HepG2 (cell line): ENCODE results near the gene SUPT4H1. TPM values are rescaled to one million over a fixed set of nuclear protein-coding genes. Genes with fewer than 3 reads are reported as not detected.

Source experiments
- HNRNPK ChIP-seq: fragments of 200-400 bp; formaldehyde crosslinking; IDR thresholded peaks from 2 replicates; pipeline ENCODE4 v1.6.1; 2018; ENCODE audit warnings: low read length, low read depth, moderate library complexity, mild to moderate bottlenecking; ENCODE audit not compliant: poor library complexity, severe bottlenecking
- KLF12 ChIP-seq: sonication (generic); formaldehyde crosslinking; IDR thresholded peaks from 2 replicates; pipeline ENCODE4 v1.4.0; 2020; ENCODE audit warnings: missing genetic modification reagents, borderline replicate concordance
- MED8 ChIP-seq: sonication (generic); formaldehyde crosslinking; IDR thresholded peaks from 2 replicates; pipeline ENCODE4 v1.8.1; 2023; ENCODE audit warnings: mild to moderate bottlenecking, missing genetic modification reagents; ENCODE audit not compliant: insufficient replicate concordance
- MTA3 ChIP-seq: sonication (generic); formaldehyde crosslinking; IDR thresholded peaks from 2 replicates; pipeline ENCODE4 v1.4.0; 2020; ENCODE audit warnings: missing genetic modification reagents
- MYPOP ChIP-seq: sonication (generic); formaldehyde crosslinking; IDR thresholded peaks from 2 replicates; pipeline ENCODE4 v1.8.1; 2023; ENCODE audit warnings: mild to moderate bottlenecking, moderate library complexity, missing genetic modification reagents
- PITX1 ChIP-seq: sonication (generic); formaldehyde crosslinking; IDR thresholded peaks from 2 replicates; pipeline ENCODE4 v1.5.1; 2020; ENCODE audit warnings: mild to moderate bottlenecking, missing genetic modification reagents
- RFXANK ChIP-seq: IDR thresholded peaks from 2 replicates; pipeline ENCODE4 v1.6.1; 2016
- TP53 ChIP-seq: sonication (generic); formaldehyde crosslinking; conservative IDR thresholded peaks from 2 replicates; pipeline ENCODE4 v1.4.0; 2020; ENCODE audit warnings: missing genetic modification reagents
- ZBTB7A ChIP-seq: sonication (generic); formaldehyde crosslinking; IDR thresholded peaks from 2 replicates; pipeline ENCODE4 v1.8.0; 2022; ENCODE audit warnings: mild to moderate bottlenecking, missing genetic modification reagents
- ZFP91 ChIP-seq: sonication (generic); formaldehyde crosslinking; IDR thresholded peaks from 2 replicates; pipeline ENCODE4 v1.9.0; 2022; ENCODE audit warnings: missing genetic modification reagents, mild to moderate bottlenecking, borderline replicate concordance
- ZNF318 ChIP-seq: sonication (generic); formaldehyde crosslinking; IDR thresholded peaks from 2 replicates; pipeline ENCODE4 v1.4.0; 2020; ENCODE audit warnings: mild to moderate bottlenecking, missing genetic modification reagents
- ZNF382 ChIP-seq: sonication (generic); formaldehyde crosslinking; IDR thresholded peaks from 2 replicates; pipeline ENCODE4 v1.5.0; 2020; ENCODE audit warnings: missing genetic modification reagents, mild to moderate bottlenecking, borderline replicate concordance
- ZNF414 ChIP-seq: sonication (generic); formaldehyde crosslinking; IDR thresholded peaks from 2 replicates; pipeline ENCODE4 v1.5.0; 2020; ENCODE audit warnings: missing genetic modification reagents
- ZNF720 ChIP-seq: sonication (generic); formaldehyde crosslinking; IDR thresholded peaks from 2 replicates; pipeline ENCODE4 v1.4.0; 2020; ENCODE audit warnings: missing genetic modification reagents
- ZNF788 ChIP-seq: sonication (generic); formaldehyde crosslinking; IDR thresholded peaks from 2 replicates; pipeline ENCODE4 v1.5.0; 2020; ENCODE audit warnings: mild to moderate bottlenecking, missing genetic modification reagents, borderline replicate concordance
- polyA plus RNA-seq, 8 experiments: library from polyadenylated mRNA; depleted of rRNA in 3 of 8; stranded (reverse) in 7 of 8; unstranded in 1 of 8; fragments of >200 nt; fragmentation: Illumina TruSeq in 4 of 8; extraction: Trizol in 4 of 8; gene quantifications; 2 replicates each; pipeline versions ENCODE4 v1.2.1 to v1.2.3, GENCODE V29; 2011 to 2016; ENCODE audit warnings: low read depth in 4 of 8, missing spikeins in 1 of 8, mixed read lengths in 1 of 8; ENCODE audit not compliant: insufficient read depth in 1 of 8
- total RNA-seq, 5 experiments: library from RNA; depleted of rRNA; stranded (reverse); fragments of >200 nt; fragmentation: Illumina TruSeq; extraction: Trizol; gene quantifications; 2 replicates each; pipeline ENCODE4 v1.2.3, GENCODE V29; 2016; ENCODE audit warnings: low read depth in 1 of 5

SUPT4H1 gene
- total and polyA plus RNA-seq, 2 of the 13 experiments (the other 11 are each of a cell fraction or from before 2014, with no cell fraction given), result 155 to 244 TPM

GRCh38 chr17:58351831-58352595 lies at the start of gene SUPT4H1 (continued):
- TF ChIP-seq ZBTB7A (CRISPR knock-in tag) (peak; percentile 36; the same call in 1 of the 2 replicates), MED8 (peak; percentile 91), MYPOP (CRISPR knock-in tag) (peak; percentile 92; the same call in 1 of the 2 replicates), TP53 (CRISPR knock-in tag) (no peak), ZNF788 (CRISPR knock-in tag) (peak; percentile 90; the same call in 1 of the 2 replicates), ZNF414 (peak; percentile 96), ZNF720 (no peak), KLF12 (CRISPR knock-in tag) (peak; percentile 91; the same call in 1 of the 2 replicates), PITX1 (CRISPR knock-in tag) (peak; percentile 80; the same call in 1 of the 2 replicates), MTA3 (no peak), ZNF382 (CRISPR knock-in tag) (no peak), HNRNPK (peak; percentile 91), ZFP91 (CRISPR knock-in tag) (peak; percentile 83), ZNF318 (CRISPR knock-in tag) (peak; percentile 20; the same call in 1 of the 2 replicates), RFXANK (CRISPR knock-in tag) (peak; percentile 79)
